Stimulated activated CD4-positive, alpha-beta T cell treated with anti-CD3 and anti-CD28 coated beads, TNF-alpha, amount 100 ng/mL, for 4 hours (primary cell): ENCODE data around the gene VPS36.
"Not testable (repeated sequence)": the region's sequence is repeated elsewhere in the genome, so short reads cannot be mapped to it uniquely, and the experiment has no call there.

Experiments
- DNase-seq, 3 experiments: peaks; one replicate each; pipeline ENCODE4 v3.0.0-alpha.2; 2020; ENCODE audit warnings: low read depth in 3 of 3

Gene VPS36

DNA sequence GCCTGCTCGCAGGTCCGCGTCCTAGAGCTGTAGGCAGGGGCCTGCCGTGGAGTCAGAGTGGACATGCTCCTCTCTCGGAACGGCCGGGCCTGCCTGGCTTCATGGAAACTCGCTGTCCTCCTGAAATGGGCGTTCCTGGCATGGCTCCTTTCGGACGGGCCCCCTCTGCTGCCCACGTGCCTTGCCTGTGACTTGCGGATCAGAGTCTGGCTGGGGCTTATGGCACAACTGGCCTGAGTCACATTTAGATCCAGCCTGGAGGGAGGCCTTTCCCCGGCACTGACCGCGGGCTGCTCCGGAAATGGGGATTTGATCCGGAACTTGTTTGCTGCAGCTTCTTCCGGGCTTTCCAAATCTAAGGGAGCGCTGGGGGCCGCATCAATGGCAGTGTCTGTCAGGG is 72.5 kb downstream of the VPS36 start:
- DNase-seq = no peak

DNA sequence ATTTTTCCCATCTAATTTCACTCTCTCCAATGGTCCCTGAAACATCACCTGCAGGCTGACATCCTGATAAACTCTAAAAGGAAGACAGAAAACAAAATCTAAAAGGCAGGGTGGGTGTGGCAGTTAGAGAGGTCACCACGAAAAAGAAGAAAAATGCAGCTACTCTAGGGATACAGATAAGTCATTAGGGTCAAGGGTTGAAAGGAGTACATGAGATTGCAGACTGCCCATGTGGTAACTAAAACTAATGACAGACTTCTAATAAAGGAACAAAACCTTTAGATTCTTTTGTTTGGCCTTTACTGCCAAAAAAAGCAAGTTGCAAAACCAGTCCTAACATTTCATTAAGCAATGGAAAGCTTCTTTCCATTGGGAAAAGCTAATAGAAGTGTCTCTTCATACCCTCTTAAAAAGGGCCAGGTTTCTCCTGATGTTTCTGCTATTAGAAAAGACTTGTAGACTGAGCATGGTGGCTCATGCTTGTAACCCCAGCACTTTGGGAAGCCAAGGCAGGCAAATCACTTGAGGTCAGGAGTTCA is 75.5 kb downstream of the VPS36 start:
- no peak for DNase-seq

DNA sequence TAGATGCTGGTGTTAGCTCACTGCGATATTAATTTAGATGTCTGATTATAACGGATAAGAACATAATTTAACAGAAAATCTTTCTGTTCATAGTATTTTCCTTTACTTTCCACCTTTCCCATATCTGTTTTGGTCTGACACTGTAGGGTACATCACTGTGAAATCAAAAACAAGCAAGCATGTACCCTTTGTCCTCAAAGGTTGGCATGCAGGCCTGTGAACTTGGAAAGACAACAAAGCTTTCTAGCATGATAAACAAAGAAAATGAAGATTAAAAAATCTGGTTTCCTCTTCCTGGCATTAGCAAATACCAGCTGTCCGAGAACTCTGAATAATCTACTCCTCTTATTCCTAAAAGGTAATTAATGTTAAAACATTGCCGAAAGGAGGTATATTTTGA is 76.0 kb downstream of the VPS36 start:
- DNase-seq = no peak

DNA sequence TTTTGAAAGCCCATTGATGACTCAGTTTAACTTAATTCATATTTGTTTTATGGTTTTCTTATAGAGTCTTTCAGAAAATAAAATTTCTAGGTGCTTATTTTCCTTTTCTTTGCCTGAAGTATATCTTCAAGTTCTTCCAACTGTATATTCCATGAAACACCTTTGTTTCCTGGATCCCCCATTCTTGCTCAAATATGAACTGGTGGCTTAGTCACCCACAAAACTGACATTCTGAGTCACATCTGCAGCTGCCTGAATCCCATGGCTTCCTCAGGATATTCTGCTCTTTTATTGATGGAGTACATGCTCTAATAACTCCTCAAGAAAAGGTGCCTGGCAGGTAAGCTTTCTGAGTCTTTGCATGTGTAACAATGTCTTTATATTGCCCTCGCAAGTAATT is 77.2 kb downstream of the VPS36 start:
- DNase-seq = not testable (repeated sequence)

DNA sequence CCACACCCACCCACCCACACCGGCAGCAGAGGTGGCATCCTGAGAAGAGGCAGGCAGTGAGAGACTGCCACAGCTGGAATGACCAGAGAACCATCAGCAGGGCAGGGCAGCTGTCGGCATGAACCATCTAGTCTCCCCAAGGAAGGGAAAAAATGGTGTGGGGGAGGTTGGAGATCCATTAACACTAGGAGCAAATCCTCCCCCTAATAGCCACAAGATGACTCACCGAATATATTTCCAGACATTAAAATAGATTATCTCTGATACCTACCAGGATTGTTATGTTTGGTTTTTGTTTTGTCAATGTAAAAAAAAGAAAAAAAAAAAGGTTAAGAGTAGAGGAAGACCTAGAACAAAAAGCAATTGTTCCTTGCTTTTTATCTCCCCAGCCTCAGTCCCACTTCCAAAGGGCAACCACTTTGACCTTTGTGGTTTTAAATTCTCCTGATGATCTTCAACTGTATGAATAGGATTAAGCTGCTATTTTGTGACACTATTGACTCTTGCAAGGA is 78.6 kb downstream of the VPS36 start:
- DNase-seq = no peak

DNA sequence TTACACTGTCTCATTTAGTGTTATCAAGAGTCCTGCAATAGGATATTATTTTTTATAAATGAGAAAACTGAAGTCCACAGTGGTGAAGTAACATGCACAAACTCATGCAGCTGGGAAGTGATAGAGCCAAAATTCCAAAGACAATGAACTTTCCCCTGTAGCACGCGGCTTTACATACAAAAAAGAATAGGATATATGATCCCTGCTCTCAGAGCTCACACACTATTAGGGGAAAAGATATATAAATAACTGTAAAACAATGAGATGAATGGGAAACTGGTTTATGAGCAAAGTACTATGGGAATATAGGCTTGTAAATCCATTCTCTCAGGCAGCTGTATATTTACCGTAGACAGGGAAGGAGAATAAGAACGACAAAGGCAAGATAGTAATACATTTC is 84.1 kb downstream of the VPS36 start:
- DNase-seq = no peak
